Natural killer cell (primary cell): ENCODE results near the gene IFI6. TPM values are rescaled to one million over a fixed set of nuclear protein-coding genes. Genes with fewer than 3 reads are reported as not detected.

Source experiments
- ATAC-seq, 3 donors: fragments of 150-1000 bp in 2 of 3; fragments of 200-7000 bp in 1 of 3; cut with Tn5 transposase; 1 replicate in 1 of 3; 2 replicates in 2 of 3; pipeline ENCODE4 v1.10.0; 2021; ENCODE audit warnings: mild to moderate bottlenecking in 2 of 3, moderate library complexity in 2 of 3
- DNase-seq, 2 donors: peaks; one replicate each; pipeline versions ENCODE4 v3.0.0 to v3.0.0-alpha.2; 2013 to 2021; ENCODE audit warnings: mixed read lengths in 1 of 2
- H3K27ac ChIP-seq: one replicate; pipeline ENCODE4 v1.5.1; 2013; ENCODE audit warnings: mild to moderate bottlenecking, low read length
- H3K27me3 ChIP-seq: one replicate; pipeline ENCODE4 v1.6.1; 2013; ENCODE audit warnings: low read length; ENCODE audit not compliant: control insufficient read depth, insufficient read depth
- H3K36me3 ChIP-seq: one replicate; pipeline ENCODE4 v1.6.1; 2013; ENCODE audit warnings: low read length; ENCODE audit not compliant: control insufficient read depth, insufficient read depth
- H3K4me1 ChIP-seq: one replicate; pipeline ENCODE4 v1.6.1; 2013; ENCODE audit warnings: low read length; ENCODE audit not compliant: control insufficient read depth, insufficient read depth
- H3K4me3 ChIP-seq: one replicate; pipeline ENCODE4 v1.5.1; 2013; ENCODE audit warnings: low read length
- H3K9me3 ChIP-seq: one replicate; pipeline ENCODE4 v1.6.1; 2013; ENCODE audit warnings: low read length; ENCODE audit not compliant: control insufficient read depth, insufficient read depth
- H3K27ac Mint-ChIP-seq, 2 donors: one replicate each; pipeline ENCODE4 v1.8.0; 2022; ENCODE audit warnings: mild to moderate bottlenecking in 2 of 2, mixed read lengths in 2 of 2, moderate library complexity in 1 of 2
- H3K27me3 Mint-ChIP-seq, 2 donors: one replicate each; pipeline ENCODE4 v1.8.0; 2022; ENCODE audit warnings: low read depth in 2 of 2, mixed read lengths in 2 of 2
- H3K36me3 Mint-ChIP-seq: one replicate; pipeline ENCODE4 v1.8.0; 2022; ENCODE audit warnings: mixed read lengths
- H3K4me1 Mint-ChIP-seq, 2 donors: one replicate each; pipeline ENCODE4 v1.8.0; 2022; ENCODE audit warnings: mixed read lengths in 2 of 2
- H3K4me3 Mint-ChIP-seq: one replicate; pipeline ENCODE4 v1.8.0; 2022; ENCODE audit warnings: mild to moderate bottlenecking, moderate library complexity, mixed read lengths
- H3K9me3 Mint-ChIP-seq, 2 donors: one replicate each; pipeline ENCODE4 v1.8.0; 2022; ENCODE audit warnings: mixed read lengths in 2 of 2
- CTCF ChIP-seq: fragments of 200-600 bp; IDR thresholded peaks from one replicate; pipeline ENCODE4 v1.8.0; 2022; ENCODE audit warnings: antibody characterized with exemption
- WGBS: methylation state at CpG from one replicate; pipeline ENCODE4 v1.1.7; 2013; ENCODE audit warnings: missing lambda C conversion rate; ENCODE audit not compliant: insufficient coverage; 5-methylcytosine and 5-hydroxymethylcytosine counted together
- intact Hi-C: fragments of 100-400 bp; cut with micrococcal nuclease; formaldehyde crosslinking; loops from one replicate; pipeline ENCODE4 v1.14.2; 2022
- total RNA-seq, 4 donors: library from RNA; stranded (reverse); fragments of 120-200 nt in 1 of 4; gene quantifications; one replicate each; pipeline versions ENCODE4 v1.2.3 to v1.2.4, GENCODE V29; 2013 to 2022

The IFI6 gene
- total RNA-seq, 3 donors from 2014 or later (not counting 1 experiment from before 2014, with no cell fraction given): 26.7 to 36.0 (median 34.8) TPM

GRCh38 chr1:27634177-27634984 is 37.6 kb downstream of the IFI6 start:
- H3K36me3 Mint-ChIP-seq: no peaks in the 10 kb centered on the region
- intact Hi-C loops: no loop called here

GRCh38 chr1:27633640-27634176 is 38.3 kb downstream of the IFI6 start:
- Histone ChIP-seq H3K4me1 (peaks cover 82% of the 10 kb centered on the region), H3K9me3 (no peaks in the 10 kb centered on the region), H3K36me3 (no peaks in the 10 kb centered on the region), H3K27me3 (no peaks in the 10 kb centered on the region), H3K4me3 (peak overlapping the region; percentile 71), H3K27ac (peak overlapping the region; percentile 94)
- Mint-ChIP-seq H3K27me3 (no peaks in the 10 kb centered on the region), H3K9me3 (no peaks in the 10 kb centered on the region), H3K36me3 (no peaks in the 10 kb centered on the region), H3K4me1 (peaks cover 57 to 87% of the 10 kb centered on the region in 2 donors), H3K27ac (peak overlapping the region; percentile 89 to 92), H3K4me3 (peak overlapping the region; percentile 85)
- ATAC-seq (no peak), DNase-seq (no peak)
- TF ChIP-seq CTCF: no peak
- WGBS: 15% methylated on average over 17 of the region's 17 CpGs
- intact Hi-C loops: loop anchor here (1.0 to 2.0 kb wide), 3 partner anchors 8 to 26 kb away; no protein-coding TSS in a partner anchor

More at GRCh38 chr1:27634177-27634984, 37.6 kb downstream of the IFI6 start:
- Histone ChIP-seq H3K4me1 (peaks cover 76% of the 10 kb centered on the region), H3K27me3 (no peaks in the 10 kb centered on the region), H3K4me3 (peak overlapping the region; percentile 71), H3K27ac (peak overlapping the region; percentile 94), H3K36me3 (no peaks in the 10 kb centered on the region), H3K9me3 (no peaks in the 10 kb centered on the region)
- Mint-ChIP-seq H3K27ac (peak overlapping the region; percentile 89 to 92), H3K9me3 (no peaks in the 10 kb centered on the region), H3K4me3 (peak overlapping the region; percentile 86), H3K4me1 (peaks cover 51 to 85% of the 10 kb centered on the region in 2 donors), H3K27me3 (no peaks in the 10 kb centered on the region)
- WGBS: 1% methylated on average over 63 of the region's 63 CpGs
- DNase-seq (peak; percentile 73 to 81), ATAC-seq (peak; percentile 47 to 72 (median 65))
- TF ChIP-seq CTCF: no peak

GRCh38 chr1:27633298-27633610 is 38.7 kb downstream of the IFI6 start:
- Mint-ChIP-seq H3K27me3 (no peaks in the 10 kb centered on the region), H3K27ac (peak overlapping the region; percentile 89 to 92), H3K4me1 (peaks cover 62 to 90% of the 10 kb centered on the region in 2 donors), H3K9me3 (no peaks in the 10 kb centered on the region), H3K36me3 (no peaks in the 10 kb centered on the region), H3K4me3 (peak overlapping the region; percentile 85)
- no peak for TF ChIP-seq CTCF
- intact Hi-C loops: loop anchor here (1.0 to 2.0 kb wide), 3 partner anchors 8 to 26 kb away; no protein-coding TSS in a partner anchor
- Histone ChIP-seq H3K36me3 (no peaks in the 10 kb centered on the region), H3K27ac (peak overlapping the region; percentile 94), H3K9me3 (no peaks in the 10 kb centered on the region), H3K27me3 (no peaks in the 10 kb centered on the region), H3K4me1 (peaks cover 87% of the 10 kb centered on the region), H3K4me3 (peak overlapping the region; percentile 71)
- peak in 2 of 3 donors; percentile 16 to 19 for ATAC-seq
- DNase-seq: no peak
- 22% methylated on average over 5 of the region's 5 CpGs for WGBS
